Transverse colon (tissue), 4 donors: Measurements from ENCODE around the gene SSR3. TPM values are rescaled to one million over a fixed set of nuclear protein-coding genes. Genes with fewer than 3 reads are reported as not detected.

Experiments
- DNase-seq: peaks from one replicate; pipeline ENCODE4 v3.0.0-alpha.2; 2019
- H3K27ac ChIP-seq, 4 donors: fragments of 200-600 bp; sonication (generic); 2 replicates each; pipeline ENCODE4 v1.5.1; 2016 to 2018; ENCODE audit warnings: inconsistent platforms in 4 of 4
- H3K27me3 ChIP-seq: fragments of 200-600 bp; sonication (generic); 2 replicates; pipeline ENCODE4 v1.5.1; 2017; ENCODE audit warnings: inconsistent platforms
- H3K36me3 ChIP-seq, 4 donors: fragments of 200-600 bp; sonication (generic); 2 replicates each; pipeline ENCODE4 v1.5.1; 2017 to 2019; ENCODE audit warnings: inconsistent platforms in 4 of 4
- H3K4me1 ChIP-seq, 4 donors: fragments of 200-600 bp; sonication (generic); 2 replicates each; pipeline ENCODE4 v1.5.1; 2017 to 2020; ENCODE audit warnings: inconsistent platforms in 4 of 4
- H3K4me3 ChIP-seq, 4 donors: fragments of 200-600 bp; sonication (generic); 1 replicate in 1 of 4; 2 replicates in 3 of 4; pipeline versions ENCODE4 v1.5.1 to v1.6.1; 2017 to 2019; ENCODE audit warnings: inconsistent platforms in 4 of 4
- H3K9me3 ChIP-seq, 2 donors: fragments of 200-600 bp; sonication (generic); 2 replicates each; pipeline ENCODE4 v1.5.1; 2017 to 2019; ENCODE audit warnings: inconsistent platforms in 2 of 2
- CTCF ChIP-seq, 5 experiments: fragments of 200-600 bp in 3 of 5; fragments of 450-650 bp in 2 of 5; sonication (generic) in 3 of 5; IDR thresholded peaks; 1 replicate in 2 of 5; 2 replicates in 3 of 5; pipeline ENCODE4 v1.5.1; 2016 to 2017; ENCODE audit warnings: antibody characterized with exemption in 5 of 5, inconsistent platforms in 3 of 5, mild to moderate bottlenecking in 2 of 5, moderate library complexity in 1 of 5
- EP300 ChIP-seq: sonication (generic); formaldehyde crosslinking; IDR thresholded peaks from one replicate; pipeline ENCODE4 v1.6.1; 2017; ENCODE audit warnings: antibody characterized with exemption, low read depth
- POLR2A ChIP-seq: fragments of 450-650 bp; IDR thresholded peaks from one replicate; pipeline ENCODE4 v1.6.1; 2016; ENCODE audit warnings: antibody characterized with exemption, mild to moderate bottlenecking, moderate library complexity
- POLR2AphosphoS5 ChIP-seq, 3 donors: sonication (generic); formaldehyde crosslinking; IDR thresholded peaks; one replicate each; pipeline ENCODE4 v1.6.1; 2016; ENCODE audit warnings: antibody characterized with exemption in 3 of 3
- WGBS, 2 donors: methylation state at CpG; one replicate each; pipeline ENCODE4 v1.1.5; 2018; ENCODE audit warnings: low coverage in 1 of 2; 5-methylcytosine and 5-hydroxymethylcytosine counted together
- in situ Hi-C, 4 donors: fragments of 200-750 bp; cut with MboI; loops; one replicate each; pipeline versions ENCODE4 v1.15.0 to v1.15.1; 2017; ENCODE audit warnings: low sequenced_read_pairs in 3 of 4, low pct_ligation_motif_present in 1 of 4, low pct_unique_long_range_greater_than_20kb in 1 of 4
- intact Hi-C: fragments of 100-400 bp; cut with DNase I; formaldehyde crosslinking; loops from one replicate; pipeline ENCODE4 v1.15.1; 2023; ENCODE audit warnings: low total_unique reads
- total RNA-seq, 4 donors: library from RNA; depleted of rRNA; stranded (reverse); fragments of >200 nt; gene quantifications; one replicate each; pipeline ENCODE4 v1.1.0, GENCODE V29; 2016

The SSR3 gene
- total RNA-seq, 4 donors from 2014 or later, result 21.7 to 68.8 (median 50.1) TPM

GRCh38 chr3:156498307-156498706, 56.6 kb downstream of the SSR3 start:
- TF ChIP-seq POLR2AphosphoS5 (IDR thresholded peaks at IDR 0.05), result no peak
- TF ChIP-seq EP300, result no peak
- TF ChIP-seq POLR2A, result no peak
- no peak for TF ChIP-seq CTCF (IDR thresholded peaks at IDR 0.05)
- DNase-seq, result no peak
- Histone ChIP-seq H3K4me3 (no peak overlapping the region), H3K27ac (no peak overlapping the region), H3K36me3 (no peaks in the 10 kb centered on the region), H3K27me3 (no peaks in the 10 kb centered on the region), H3K9me3 (no peaks in the 10 kb centered on the region), H3K4me1 (peaks cover 0 to 3% (median 0%) of the 10 kb centered on the region in 4 donors)
- in situ Hi-C loops (no loop called here), intact Hi-C loops (no loop called here)
- 64 to 81% methylated on average over 1 to 5 of the region's 5 CpGs for WGBS, 2 donors

GRCh38 chr3:156497326-156497725, 57.6 kb downstream of the SSR3 start:
- no peaks in the 10 kb centered on the region for H3K9me3 ChIP-seq
- no peak overlapping the region for H3K27ac ChIP-seq
- DNase-seq, result no peak
- WGBS, 2 donors, result 77 to 90% methylated on average over 1 of the region's 1 CpG
- in situ Hi-C loops, result no loop called here
- H3K36me3 ChIP-seq, result no peaks in the 10 kb centered on the region
- no peaks in the 10 kb centered on the region for H3K27me3 ChIP-seq
- intact Hi-C loops, result no loop called here
- peaks cover 0 to 3% (median 0%) of the 10 kb centered on the region in 4 donors for H3K4me1 ChIP-seq
- no peak for TF ChIP-seq EP300
- TF ChIP-seq CTCF (IDR thresholded peaks at IDR 0.05), result no peak
- no peak for TF ChIP-seq POLR2AphosphoS5 (IDR thresholded peaks at IDR 0.05)
- TF ChIP-seq POLR2A, result no peak
- H3K4me3 ChIP-seq, result no peak overlapping the region

- intact Hi-C loops (no loop called here), in situ Hi-C loops (no loop called here)
- TF ChIP-seq EP300 (no peak), POLR2A (no peak)
- 80 to 97% methylated on average over 1 of the region's 1 CpG for WGBS, 2 donors
- Histone ChIP-seq H3K9me3 (no peaks in the 10 kb centered on the region), H3K27ac (no peak overlapping the region), H3K4me3 (no peak overlapping the region), H3K4me1 (peaks cover 0 to 3% (median 0%) of the 10 kb centered on the region in 4 donors), H3K27me3 (no peaks in the 10 kb centered on the region), H3K36me3 (no peaks in the 10 kb centered on the region)
- DNase-seq, result no peak
Observed at GRCh38 chr3:156495816-156496215, 59.1 kb downstream of the SSR3 start.

- H3K4me3 ChIP-seq, result no peak overlapping the region
- WGBS, 2 donors, result 73 to 96% methylated on average over 3 of the region's 3 CpGs
- intact Hi-C loops (no loop called here), in situ Hi-C loops (no loop called here)
- H3K27me3 ChIP-seq, result no peaks in the 10 kb centered on the region
- no peak overlapping the region for H3K27ac ChIP-seq
- DNase-seq, result no peak
- H3K4me1 ChIP-seq, result peaks cover 0 to 3% (median 0%) of the 10 kb centered on the region in 4 donors
- H3K9me3 ChIP-seq, result no peaks in the 10 kb centered on the region
- H3K36me3 ChIP-seq, result no peaks in the 10 kb centered on the region
- TF ChIP-seq EP300, result no peak
- TF ChIP-seq POLR2AphosphoS5 (IDR thresholded peaks at IDR 0.05), result no peak
- no peak for TF ChIP-seq POLR2A
- TF ChIP-seq CTCF (IDR thresholded peaks at IDR 0.05), result no peak
Observed at GRCh38 chr3:156493887-156494286, 61.0 kb downstream of the SSR3 start.

- no peaks in the 10 kb centered on the region for H3K27me3 ChIP-seq
- H3K4me1 ChIP-seq, result peaks cover 0 to 3% (median under 1%) of the 10 kb centered on the region in 4 donors
- H3K27ac ChIP-seq, result peak overlapping the region in 3 of 4 donors; percentile 36 to 59 (median 57)
- H3K36me3 ChIP-seq, result no peaks in the 10 kb centered on the region
- no peak for DNase-seq
- in situ Hi-C loops, result no loop called here
- TF ChIP-seq CTCF (IDR thresholded peaks at IDR 0.05) (no peak), POLR2AphosphoS5 (IDR thresholded peaks at IDR 0.05) (peak in 1 of 3 donors; percentile 43), POLR2A (no peak), EP300 (no peak)
- intact Hi-C loops, result no loop called here
- no peaks in the 10 kb centered on the region for H3K9me3 ChIP-seq
- H3K4me3 ChIP-seq, result no peak overlapping the region
- WGBS, 2 donors, result 74% methylated on average over 3 of the region's 3 CpGs
Observed at GRCh38 chr3:156492801-156493261, 62.1 kb downstream of the SSR3 start.
